Activated B cell treated with CpG ODN at 0.5 μM for 24 hours (primary cell): ENCODE measurements around the gene SREBF2. TPM values are rescaled to one million over a fixed set of nuclear protein-coding genes. Genes with fewer than 3 reads are reported as not detected.
A peak's percentile ranks its signal among the peaks of the same experiment; 100 is the strongest.

Source experiments
- ATAC-seq: fragments of 200-7000 bp; cut with Tn5 transposase; one replicate; pipeline ENCODE4 v1.10.0; 2021; ENCODE audit warnings: low read depth, mild to moderate bottlenecking, moderate library complexity
- CTCF ChIA-PET: fragments of 350-600 bp; sonication (Branson Sonifier 250); formaldehyde crosslinking; loops from one replicate; lab custom pipeline; 2021; ENCODE audit warnings: antibody characterized with exemption; lab: Charles Lee
- POLR2A ChIA-PET: fragments of 350-600 bp; sonication (Branson Sonifier 250); formaldehyde crosslinking; loops from one replicate; lab custom pipeline; 2021; ENCODE audit warnings: antibody characterized with exemption; lab: Charles Lee
- DNase-seq: peaks from one replicate; pipeline ENCODE4 v3.0.0; 2022
- H3K27ac Mint-ChIP-seq: one replicate; pipeline ENCODE4 v1.8.0; 2020; ENCODE audit warnings: mixed read lengths
- H3K27me3 Mint-ChIP-seq: one replicate; pipeline ENCODE4 v1.8.0; 2021; ENCODE audit warnings: mixed read lengths
- H3K36me3 Mint-ChIP-seq: one replicate; pipeline ENCODE4 v1.8.0; 2021; ENCODE audit warnings: low read depth, mixed read lengths
- H3K4me1 Mint-ChIP-seq: one replicate; pipeline ENCODE4 v1.8.0; 2021; ENCODE audit warnings: mixed read lengths
- H3K4me3 Mint-ChIP-seq: one replicate; pipeline ENCODE4 v1.8.0; 2020; ENCODE audit warnings: mild to moderate bottlenecking, mixed read lengths
- H3K9me3 Mint-ChIP-seq: one replicate; pipeline ENCODE4 v1.8.0; 2020; ENCODE audit warnings: mixed read lengths
- intact Hi-C: fragments of 100-400 bp; cut with micrococcal nuclease; formaldehyde crosslinking; loops from one replicate; pipeline ENCODE4 v1.15.1; 2024
- total RNA-seq: library from RNA; stranded (reverse); gene quantifications from 2 replicates; pipeline ENCODE4 v1.2.3, GENCODE V29; 2022
- TF ChIP-seq, protein P1 (sequence below): fragments of 200-600 bp; IDR thresholded peaks from one replicate; pipeline ENCODE4 v1.8.0; 2022; ENCODE audit warnings: antibody characterized with exemption, mild to moderate bottlenecking

Gene SREBF2
- total RNA-seq, 1 donor from 2014 or later, result 307 TPM

DNA sequence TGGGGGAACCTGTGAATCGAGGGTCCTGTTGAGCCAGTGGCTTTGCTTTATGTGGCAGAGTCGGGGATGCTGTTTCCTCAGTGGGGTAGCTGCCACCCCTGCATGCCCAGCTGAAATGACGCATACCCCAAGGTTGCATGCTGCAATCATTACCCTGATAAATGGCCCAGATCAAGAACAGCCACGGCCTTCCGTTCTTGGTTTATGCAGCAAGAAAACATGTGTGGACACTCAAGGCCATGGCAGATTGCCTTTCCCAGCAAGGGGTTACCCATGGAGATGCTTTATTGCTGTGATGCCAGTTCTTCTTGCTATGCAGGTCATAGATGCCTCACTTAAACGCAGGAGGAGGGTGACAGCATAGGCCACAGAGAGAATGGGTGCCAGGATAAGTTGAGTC is 14.3 kb upstream of the SREBF2 start:
- ChIA-PET POLR2A (interaction anchor here (0.7 to 1.6 kb wide), 3 partner anchors 14 to 108 kb away, joined by 3 to 6 read pairs (median 4); partner anchors contain the start of genes SREBF2 and TNFRSF13C), CTCF (interaction anchor here (1.5 kb wide), 1 partner anchor 122 kb away, joined by 4 read pairs; no protein-coding TSS in a partner anchor)
- H3K27me3 Mint-ChIP-seq, result no peaks in the 10 kb centered on the region
- peaks cover 31% of the 10 kb centered on the region for H3K36me3 Mint-ChIP-seq
- H3K4me3 Mint-ChIP-seq, result no peak overlapping the region
- ATAC-seq (no peak), DNase-seq (no peak)
- peaks cover 5% of the 10 kb centered on the region for H3K4me1 Mint-ChIP-seq
- intact Hi-C loops, result no loop called here
- TF ChIP-seq, protein P1, sequence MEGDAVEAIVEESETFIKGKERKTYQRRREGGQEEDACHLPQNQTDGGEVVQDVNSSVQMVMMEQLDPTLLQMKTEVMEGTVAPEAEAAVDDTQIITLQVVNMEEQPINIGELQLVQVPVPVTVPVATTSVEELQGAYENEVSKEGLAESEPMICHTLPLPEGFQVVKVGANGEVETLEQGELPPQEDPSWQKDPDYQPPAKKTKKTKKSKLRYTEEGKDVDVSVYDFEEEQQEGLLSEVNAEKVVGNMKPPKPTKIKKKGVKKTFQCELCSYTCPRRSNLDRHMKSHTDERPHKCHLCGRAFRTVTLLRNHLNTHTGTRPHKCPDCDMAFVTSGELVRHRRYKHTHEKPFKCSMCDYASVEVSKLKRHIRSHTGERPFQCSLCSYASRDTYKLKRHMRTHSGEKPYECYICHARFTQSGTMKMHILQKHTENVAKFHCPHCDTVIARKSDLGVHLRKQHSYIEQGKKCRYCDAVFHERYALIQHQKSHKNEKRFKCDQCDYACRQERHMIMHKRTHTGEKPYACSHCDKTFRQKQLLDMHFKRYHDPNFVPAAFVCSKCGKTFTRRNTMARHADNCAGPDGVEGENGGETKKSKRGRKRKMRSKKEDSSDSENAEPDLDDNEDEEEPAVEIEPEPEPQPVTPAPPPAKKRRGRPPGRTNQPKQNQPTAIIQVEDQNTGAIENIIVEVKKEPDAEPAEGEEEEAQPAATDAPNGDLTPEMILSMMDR, result no peak
- H3K9me3 Mint-ChIP-seq, result no peaks in the 10 kb centered on the region
- no peak overlapping the region for H3K27ac Mint-ChIP-seq

DNA sequence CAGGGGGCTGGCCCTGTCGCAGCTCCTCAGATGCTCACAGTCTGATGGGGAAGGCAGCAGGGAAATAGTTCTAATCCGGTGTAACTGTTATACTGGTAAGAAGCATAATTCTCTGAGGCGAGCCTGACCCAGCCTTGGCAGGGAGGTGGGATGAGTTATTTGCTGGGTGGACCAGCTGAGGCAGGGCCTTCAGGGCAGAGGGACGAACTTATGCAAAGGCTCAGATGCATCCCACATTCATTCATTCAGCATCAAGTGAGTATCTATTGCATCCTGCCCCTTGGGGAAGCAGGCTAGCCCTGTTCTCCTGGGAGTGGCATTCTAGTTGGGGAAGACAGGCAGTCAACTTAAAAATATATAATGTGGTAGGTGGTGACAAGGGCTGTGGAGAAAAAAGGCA is 13.6 kb upstream of the SREBF2 start:
- ChIA-PET POLR2A (no interaction called here), CTCF (no interaction called here)
- TF ChIP-seq, protein P1, result no peak
- no peaks in the 10 kb centered on the region for H3K9me3 Mint-ChIP-seq
- peaks cover 32% of the 10 kb centered on the region for H3K36me3 Mint-ChIP-seq
- peaks cover 5% of the 10 kb centered on the region for H3K4me1 Mint-ChIP-seq
- H3K27ac Mint-ChIP-seq, result no peak overlapping the region
- H3K27me3 Mint-ChIP-seq, result no peaks in the 10 kb centered on the region
- no peak for DNase-seq
- intact Hi-C loops, result no loop called here
- H3K4me3 Mint-ChIP-seq, result no peak overlapping the region
- no peak for ATAC-seq

DNA sequence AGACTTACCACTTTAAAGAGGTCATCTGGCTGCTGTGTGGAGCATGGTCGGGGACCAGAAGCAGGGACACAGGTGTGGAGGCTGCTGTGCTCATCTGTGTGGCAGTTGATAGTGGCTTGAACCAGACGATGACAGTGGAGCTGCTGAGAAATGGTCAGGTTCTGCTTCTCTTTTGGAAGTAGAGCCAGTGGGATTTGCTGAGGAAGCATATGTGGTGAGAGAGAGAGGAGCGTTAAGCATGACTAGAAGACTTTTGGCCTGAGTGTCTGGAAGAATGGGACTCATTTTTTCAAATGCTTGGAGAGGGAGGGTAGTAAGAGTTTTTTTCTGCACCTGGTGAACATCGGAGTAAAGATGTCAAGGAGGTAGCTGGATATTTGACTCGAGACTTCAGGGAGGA is 12.5 kb upstream of the SREBF2 start:
- POLR2A ChIA-PET, result interaction anchor here (0.6 to 1.0 kb wide), 2 partner anchors 129 to 132 kb away, joined by 3 read pairs; partner anchors contain the start of gene SNU13
- Mint-ChIP-seq H3K9me3 (no peaks in the 10 kb centered on the region), H3K27ac (no peak overlapping the region), H3K4me1 (peaks cover 5% of the 10 kb centered on the region), H3K27me3 (no peaks in the 10 kb centered on the region), H3K36me3 (peaks cover 26% of the 10 kb centered on the region), H3K4me3 (no peak overlapping the region)
- CTCF ChIA-PET, result interaction anchor here (1.0 kb wide), 1 partner anchor 121 kb away, joined by 4 read pairs; no protein-coding TSS in a partner anchor
- ATAC-seq (no peak), DNase-seq (no peak)
- intact Hi-C loops, result loop anchor here (5.0 kb wide), 2 partner anchors 292 to 617 kb away; no protein-coding TSS in a partner anchor
- TF ChIP-seq, protein P1, result no peak

DNA sequence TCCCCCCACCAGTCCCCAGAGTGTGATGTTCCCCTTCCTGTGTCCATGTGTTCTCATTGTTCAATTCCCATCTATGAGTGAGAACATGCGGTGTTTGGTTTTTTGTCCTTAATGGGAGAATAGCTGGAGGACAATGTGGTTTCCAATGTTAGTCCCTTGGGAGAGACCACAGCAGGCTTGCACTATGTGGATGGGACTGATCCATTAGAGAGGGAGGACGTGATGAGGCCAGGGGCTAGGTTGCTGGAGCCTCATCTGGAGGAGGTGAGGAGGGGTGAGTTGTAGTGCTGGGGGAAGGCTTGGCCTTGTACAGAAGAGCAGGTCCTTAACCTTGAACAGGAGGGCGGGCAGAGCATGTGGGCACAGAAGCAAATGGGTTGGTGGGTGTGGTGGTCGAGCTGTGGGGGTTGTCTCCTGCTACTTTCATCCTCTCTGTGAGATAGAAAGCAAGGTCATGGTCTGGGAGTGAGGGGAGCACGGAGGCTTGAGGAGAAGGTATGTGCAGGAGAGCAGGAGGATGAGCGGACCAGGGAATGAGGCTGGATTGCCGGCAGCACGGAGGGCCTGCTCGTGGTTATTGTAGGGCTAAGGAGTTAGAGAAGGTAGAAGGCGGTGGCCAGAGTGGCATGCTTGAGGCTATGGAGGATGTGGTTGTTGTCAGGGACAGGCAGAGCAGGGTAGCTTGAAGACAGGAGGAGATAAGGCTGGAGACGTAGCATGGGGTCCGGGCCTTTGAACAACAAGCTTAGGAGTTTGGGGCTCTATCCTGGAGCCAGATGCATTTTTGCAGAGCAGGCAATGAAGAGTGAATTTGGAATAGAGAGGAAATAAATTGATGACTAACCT is 11.2 kb upstream of the SREBF2 start:
- no peak for ATAC-seq
- peaks cover 26% of the 10 kb centered on the region for H3K36me3 Mint-ChIP-seq
- peak overlapping the region; percentile 2 for H3K27ac Mint-ChIP-seq
- intact Hi-C loops, result loop anchor here (1.0 to 5.0 kb wide), 6 partner anchors 36 to 616 kb away; no protein-coding TSS in a partner anchor
- no peaks in the 10 kb centered on the region for H3K9me3 Mint-ChIP-seq
- no peaks in the 10 kb centered on the region for H3K27me3 Mint-ChIP-seq
- peaks cover 5% of the 10 kb centered on the region for H3K4me1 Mint-ChIP-seq
- POLR2A ChIA-PET, result interaction anchor here (0.6 to 2.0 kb wide), 7 partner anchors 50 to 125 kb away, joined by 4 to 26 read pairs (median 8); partner anchors contain the start of genes CENPM and TNFRSF13C
- CTCF ChIA-PET, result interaction anchor here (1.0 to 2.3 kb wide), 6 partner anchors 21 to 125 kb away, joined by 3 to 28 read pairs (median 8); partner anchors contain the start of genes CCDC134 and CENPM
- no peak for DNase-seq
- H3K4me3 Mint-ChIP-seq, result no peak overlapping the region
- TF ChIP-seq, protein P1, result no peak
